Islet precursor cell (in vitro differentiated cells): ENCODE measurements around the gene SPSB2.
"Not testable (repeated sequence)": the region's sequence is repeated elsewhere in the genome, so short reads cannot be mapped to it uniquely, and the experiment has no call there.

ENCODE experiments used
- DNase-seq: peaks from one replicate; pipeline ENCODE4 v3.0.0-alpha.2; 2018

Gene SPSB2

DNA sequence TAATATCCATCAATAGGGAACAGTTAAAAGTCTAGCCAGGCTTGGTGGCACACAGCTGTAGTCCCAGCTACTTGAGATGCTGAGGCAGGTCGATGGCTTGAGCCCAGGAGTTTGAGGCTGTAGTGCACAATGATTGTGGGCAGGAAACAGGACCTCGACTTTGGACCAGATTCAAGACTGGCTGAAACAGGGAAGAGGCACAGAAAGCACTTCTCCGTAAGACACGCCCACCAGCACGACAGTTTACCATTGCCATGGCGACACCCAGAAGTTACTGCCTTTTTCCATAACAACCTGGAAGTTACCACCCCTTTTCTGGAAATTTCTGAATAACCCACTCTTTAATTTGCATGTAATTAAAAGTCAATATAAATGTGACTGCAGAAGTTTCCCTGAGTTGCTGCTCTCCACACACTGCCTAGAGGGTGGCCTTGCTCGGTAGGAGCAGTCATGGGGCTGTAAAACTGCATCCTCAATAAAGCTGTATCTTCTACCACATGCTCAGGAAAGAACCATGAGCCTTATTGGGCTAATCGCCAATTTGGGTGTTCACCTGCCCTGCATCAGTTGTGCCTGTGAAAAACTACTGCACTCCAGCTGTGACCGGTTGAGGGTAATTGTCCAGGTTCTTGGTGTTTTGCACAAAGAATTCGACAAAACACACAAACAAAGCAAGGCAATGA is 26.9 kb upstream of the SPSB2 start:
- DNase-seq = no peak

DNA sequence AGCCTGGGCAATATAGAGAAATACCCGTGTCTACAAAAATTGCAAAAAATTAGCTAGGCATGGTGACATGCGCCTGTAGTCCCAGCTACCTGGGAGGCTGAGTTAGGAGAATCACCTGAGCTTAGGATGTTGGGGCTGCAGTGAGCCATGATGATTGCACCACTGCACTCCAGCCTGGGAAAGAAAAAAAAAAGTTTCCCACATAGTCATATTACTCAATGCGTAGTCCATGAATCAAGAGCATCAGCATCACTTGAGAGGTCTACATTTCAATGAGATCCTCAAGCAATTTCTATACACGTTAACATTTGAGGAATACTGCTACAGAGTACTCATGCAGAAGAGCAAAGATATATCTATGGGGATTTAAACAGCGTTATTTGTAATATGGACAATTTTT is 26.3 kb upstream of the SPSB2 start:
- no peak for DNase-seq

DNA sequence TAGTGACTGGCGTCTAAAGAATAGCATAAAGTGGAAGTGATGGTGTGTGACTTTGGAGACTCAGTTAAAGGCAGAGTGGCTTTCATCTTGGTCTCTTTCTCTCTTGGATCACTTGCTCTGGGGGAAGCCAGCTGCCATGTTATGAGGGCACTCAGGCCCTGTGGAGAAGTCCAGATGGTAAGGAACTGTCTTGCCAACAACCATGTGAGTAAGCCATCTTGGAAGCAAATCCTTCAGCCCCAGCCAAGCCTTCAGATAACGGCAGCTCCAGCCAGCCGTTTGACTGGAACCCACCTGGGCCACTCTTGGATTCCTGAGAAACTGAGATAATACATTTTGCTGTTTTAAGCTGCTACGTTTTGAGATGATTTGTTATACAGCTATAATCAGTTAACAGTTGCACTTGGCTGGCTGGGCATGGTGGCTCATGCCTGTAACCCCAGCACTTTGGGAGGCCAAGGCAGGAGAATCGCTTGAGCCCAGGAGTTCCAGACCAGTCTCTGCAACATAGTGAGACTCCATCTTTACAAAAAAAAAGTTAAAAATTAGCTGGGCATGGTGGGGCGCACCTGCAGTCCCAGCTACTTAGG is 23.8 kb upstream of the SPSB2 start:
- no peak for DNase-seq

DNA sequence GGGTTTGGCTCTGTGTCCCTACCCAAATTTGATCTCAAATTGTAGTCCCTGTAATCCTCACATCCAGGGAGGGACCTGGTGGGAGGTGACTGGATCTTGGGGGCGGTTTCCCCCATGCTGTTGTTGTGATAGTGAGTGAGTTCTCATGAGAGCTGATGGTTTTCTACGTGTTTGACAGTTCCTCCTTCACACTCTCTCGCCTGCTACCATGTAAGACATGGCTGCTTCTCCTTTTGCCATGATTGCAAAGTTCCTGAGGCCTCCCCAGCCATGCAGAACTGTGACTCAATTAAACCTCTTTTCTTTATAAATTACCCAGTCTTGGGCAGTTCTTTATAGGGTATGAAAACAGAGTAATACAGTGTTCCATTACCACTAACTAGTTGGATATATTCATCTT is 21.2 kb upstream of the SPSB2 start:
- DNase-seq = no peak

DNA sequence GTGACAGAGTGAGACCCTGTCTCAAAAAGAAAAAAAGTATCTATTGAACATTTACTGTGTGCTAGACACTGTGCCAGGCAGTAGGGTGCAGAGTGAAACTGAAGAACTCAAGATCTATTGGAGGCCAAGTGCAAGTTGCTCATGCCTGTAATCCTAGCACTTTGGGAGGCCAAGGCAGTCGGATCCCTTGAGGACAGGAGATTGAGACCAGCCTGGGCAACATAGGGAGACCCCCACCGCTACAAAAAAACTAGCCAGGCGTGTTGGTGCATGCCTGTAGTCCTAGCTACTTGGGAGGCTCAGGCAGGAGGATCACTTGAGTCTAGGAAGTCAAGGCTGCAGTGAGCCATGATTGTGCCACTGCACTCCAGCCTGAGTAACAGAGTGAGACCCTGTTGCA is 19.6 kb upstream of the SPSB2 start:
- DNase-seq = not testable (repeated sequence)

DNA sequence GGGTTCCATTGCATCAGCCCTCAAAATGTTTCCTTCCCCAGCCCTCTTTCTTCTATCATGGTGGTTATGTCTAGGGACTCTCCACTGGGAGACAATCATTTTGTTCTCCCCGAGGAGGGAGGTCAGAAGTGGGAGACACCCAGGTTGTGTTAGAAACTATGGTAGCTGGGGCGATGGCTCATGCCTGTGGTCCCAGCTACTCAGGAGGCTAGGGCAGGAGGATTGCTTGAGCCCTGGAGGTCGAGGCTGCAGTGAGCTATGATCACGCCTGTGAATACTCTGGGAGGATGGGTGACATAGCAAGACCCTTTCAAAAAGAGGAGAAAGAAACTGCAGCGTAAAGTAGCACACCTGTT is 18.5 kb upstream of the SPSB2 start:
- DNase-seq = no peak

DNA sequence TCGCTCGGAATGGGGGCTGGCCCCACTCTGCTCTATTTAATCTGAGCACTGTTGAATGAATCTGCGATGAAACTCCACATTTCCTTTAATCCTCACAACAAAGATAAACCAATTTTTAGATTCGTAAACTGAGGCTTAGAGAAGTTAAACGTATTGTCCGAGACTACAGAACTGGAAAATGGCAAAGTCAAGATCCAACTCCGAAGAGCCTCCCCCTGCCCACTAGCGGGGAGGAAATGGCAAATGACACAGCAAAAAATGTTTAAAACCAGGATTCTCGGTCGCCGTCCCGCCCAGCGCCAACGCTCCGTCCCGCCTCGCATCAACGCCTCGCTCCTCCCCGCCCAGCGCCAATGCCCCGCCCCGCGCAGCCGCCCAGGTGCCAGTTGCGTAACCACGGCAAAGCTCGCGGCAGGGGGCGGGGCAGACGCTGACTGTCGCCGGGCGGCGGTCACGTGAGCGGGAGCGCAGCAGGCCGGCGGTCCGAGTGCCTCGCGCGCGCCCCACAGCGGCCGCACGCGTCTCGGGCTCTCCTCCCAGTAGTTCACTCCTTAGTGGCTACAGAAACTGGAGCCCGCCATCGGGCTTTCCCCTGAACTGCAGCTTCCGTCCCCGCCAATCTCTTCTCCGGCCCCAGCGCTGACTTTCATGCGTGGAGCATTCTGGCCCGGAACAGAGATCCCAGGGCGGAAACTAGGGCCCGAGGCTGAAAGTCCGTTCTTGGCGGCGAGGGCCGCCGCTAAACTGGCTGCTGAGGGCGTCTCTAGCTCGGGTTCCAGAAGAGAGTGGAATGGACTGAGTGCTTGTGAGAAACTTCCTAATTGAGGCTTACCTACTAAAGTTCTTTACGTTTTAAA is 17.9 kb upstream of the SPSB2 start:
- DNase-seq = peak; percentile 99

DNA sequence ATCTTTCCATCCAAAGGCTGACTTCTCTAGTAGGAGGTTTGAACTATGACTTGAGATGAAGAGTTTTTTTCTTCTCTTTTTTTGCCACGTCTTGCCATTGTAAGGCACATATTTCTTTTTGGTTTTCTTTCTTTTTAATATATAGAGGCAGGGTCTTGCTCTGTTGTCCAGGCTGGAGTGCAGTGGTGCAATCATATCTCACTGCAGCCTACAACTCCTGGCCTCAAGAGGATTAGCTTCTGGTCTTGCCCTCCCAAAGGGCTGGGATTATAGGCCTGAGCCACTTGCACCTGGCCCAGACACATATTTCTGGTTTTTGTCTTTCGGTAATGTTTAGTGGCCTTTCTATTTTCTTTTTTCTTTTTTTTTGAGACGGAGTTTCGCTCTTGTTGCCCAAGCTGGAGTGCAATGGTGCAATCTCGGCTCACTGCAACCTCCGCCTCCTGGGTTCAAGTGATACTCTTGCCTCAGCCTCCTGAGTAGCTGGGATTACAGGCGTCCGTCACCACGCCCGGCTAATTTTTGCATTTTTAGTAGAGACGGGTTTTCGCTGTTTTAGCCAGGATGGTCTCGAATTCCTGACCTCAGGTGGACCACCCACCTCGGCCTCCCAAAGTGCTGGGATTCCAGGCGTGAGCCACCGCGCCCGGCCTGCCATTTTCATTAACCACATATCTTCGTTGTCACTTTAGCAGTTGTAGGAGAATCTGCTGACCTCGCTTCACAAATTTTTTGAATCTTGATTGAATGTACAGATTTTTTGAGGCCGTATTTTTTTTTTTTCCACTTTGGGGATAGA is 16.9 kb upstream of the SPSB2 start:
- DNase-seq = not testable (repeated sequence)

DNA sequence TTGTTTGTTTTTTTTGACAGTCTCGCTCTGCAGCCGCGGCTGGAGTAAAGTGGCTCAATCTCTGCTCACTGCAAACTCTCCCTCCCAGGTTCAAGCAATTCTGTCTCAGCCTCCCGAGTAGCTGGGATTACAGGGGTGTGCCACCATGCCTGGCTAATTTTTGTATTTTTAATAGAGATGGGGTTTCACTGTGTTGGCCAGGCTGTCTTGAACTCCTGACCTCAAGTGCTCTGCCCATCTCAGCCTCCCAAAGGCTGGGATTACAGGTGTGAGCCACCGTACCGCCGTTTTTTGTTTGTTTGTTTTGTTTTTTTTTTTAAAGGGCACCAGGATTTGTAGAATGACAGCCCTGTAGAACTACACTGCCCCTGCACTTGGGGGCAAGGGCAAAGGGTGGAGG is 15.7 kb upstream of the SPSB2 start:
- DNase-seq = not testable (repeated sequence)

DNA sequence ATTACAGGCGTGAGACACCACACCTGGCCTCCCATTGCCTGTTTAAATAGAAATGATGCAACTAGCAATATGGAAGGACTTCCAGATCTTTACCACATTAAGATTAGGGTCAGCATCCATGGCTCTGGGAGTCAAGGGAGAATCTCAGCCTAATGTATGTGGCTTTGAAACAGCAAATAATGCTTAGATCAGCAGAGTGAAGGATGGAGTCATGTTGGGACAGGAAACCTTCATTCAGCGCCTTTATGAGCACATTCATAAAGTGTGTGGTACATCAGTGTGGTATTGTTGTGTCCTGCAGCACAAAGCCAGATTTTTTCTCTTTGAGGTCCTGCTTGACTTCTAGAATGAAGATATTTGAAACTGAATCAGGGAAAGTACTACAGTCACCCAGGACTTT is 15.3 kb upstream of the SPSB2 start:
- no peak for DNase-seq

DNA sequence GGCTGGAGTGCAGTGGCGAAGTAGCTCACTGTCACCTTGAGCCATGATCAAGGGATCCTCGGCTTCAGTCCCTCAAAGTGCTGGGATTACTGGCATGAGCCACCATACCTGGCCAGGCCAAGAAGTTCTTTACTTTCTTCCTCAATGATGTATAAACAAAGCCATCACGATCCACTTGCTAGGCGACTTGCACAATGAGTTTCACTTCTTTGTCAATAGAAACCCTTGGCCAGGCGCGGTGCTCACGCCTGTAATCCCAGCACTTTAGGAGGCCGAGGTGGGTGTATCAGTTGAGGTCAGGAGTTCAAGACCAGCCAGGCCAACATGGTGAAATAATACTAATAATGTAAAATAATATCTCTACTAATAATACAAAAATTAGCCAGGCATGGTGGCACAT is 14.4 kb upstream of the SPSB2 start:
- DNase-seq = no peak

DNA sequence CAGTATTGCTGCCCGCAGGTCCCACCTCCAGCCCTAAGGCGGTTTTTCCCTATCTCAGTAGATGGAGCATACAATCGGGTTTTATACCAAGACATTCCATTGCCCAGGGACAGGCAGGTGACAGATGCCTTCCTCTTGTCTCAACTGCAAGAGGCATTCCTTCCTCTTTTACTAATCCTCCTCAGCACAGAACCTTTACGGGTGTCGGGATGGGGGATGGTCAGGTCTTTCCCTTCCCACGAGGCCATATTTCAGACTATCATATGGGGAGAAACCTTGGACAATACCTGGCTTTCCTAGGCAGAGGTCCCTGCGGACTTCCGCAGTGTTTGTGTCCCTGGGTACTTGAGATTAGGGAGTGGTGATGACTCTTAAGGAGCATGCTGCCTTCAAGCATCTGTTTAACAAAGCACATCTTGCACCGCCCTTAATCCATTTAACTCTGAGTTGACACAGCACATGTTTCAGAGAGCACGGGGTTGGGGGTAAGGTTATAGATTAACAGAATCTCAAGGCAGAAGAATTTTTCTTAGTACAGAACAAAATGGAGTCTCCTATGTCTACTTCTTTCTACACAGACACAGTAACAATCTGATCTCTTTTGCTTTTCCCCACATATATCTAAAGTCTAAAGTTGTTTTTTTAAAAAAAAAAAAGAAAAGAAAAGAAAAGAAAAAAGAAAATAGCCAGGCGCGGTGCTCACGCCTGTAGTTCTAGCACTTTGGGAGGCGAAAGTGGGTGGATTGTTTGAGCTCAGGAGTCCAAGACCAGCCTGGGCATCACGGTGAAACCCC is 13.3 kb upstream of the SPSB2 start:
- DNase-seq = not testable (repeated sequence)

DNA sequence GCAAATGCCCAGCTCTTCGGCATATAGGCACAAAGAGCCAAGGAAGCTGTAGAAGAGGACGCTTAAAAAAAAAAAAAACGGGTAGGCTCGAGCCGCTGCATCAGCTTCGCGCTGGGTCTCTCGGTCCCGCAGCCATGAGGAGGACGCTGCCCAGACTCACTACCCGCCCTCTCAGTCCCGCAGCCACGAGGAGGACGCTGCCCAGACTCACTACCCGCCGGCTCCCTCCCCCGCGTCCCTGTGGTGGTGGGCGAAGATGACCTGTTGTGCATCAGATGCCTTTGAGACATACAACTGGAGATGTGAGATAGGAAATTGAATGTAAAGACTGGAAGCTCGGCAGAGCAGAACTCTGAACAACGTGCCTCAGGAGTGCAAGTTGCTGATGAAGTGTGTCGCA is 11.4 kb upstream of the SPSB2 start:
- peak; percentile 75 for DNase-seq

DNA sequence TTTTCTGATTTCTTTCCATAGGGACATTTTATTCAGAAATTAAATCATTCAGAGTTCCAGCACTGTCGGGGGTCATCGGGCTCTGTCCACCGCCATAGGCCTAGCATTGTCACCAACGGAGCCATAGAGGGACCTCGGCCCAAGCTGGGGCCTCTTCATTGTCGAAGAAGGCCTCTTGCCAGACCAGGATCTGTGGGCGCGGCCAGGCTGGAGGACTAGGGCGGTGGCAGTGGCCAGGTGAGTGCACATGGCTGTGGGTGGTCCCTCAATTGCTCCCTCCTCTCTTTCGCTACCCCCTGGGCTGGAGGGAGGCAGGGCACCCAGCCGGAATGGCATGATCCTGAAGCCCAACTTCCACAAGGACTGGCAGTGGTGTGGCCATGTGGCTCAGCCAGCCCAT is 10.6 kb upstream of the SPSB2 start:
- DNase-seq = no peak

DNA sequence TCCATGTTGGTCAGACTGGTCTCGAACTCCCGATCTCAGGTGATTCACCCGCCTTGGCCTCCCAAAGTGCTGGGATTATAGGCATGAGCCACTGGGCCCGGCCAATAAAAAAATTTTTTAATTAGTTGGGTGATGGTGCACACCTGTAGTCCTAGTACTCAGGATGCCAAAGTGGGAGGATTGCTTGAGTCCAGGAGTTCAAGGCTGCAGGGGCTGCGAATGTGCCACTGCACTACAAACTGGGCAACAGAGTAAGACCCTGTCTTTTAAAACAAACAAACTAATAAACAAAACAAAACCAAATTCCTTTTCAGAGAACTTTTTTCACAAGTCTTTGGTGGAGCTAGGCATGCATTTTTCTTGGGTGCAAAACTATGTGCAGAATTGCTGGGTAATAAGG is 10.1 kb upstream of the SPSB2 start:
- DNase-seq = no peak

DNA sequence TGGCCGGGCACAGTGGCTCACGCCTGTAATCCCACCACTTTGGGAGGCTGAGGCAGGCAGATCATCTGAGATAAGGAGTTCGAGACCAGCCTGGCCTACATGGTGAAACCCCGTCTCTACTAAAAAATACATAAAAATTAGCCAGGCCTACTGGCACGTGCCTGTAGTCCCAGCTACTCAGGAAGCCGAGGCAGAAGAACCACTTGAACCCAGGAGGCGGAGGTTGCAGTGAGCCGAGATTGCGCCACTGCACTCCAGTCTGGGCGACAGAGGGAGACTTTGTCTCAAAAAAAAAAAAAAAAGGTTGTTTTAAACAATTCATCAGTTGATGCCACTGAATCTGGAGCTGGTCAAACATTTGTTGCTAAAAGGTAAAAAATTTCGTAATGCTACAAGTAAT is 6.7 kb upstream of the SPSB2 start:
- DNase-seq = not testable (repeated sequence)

DNA sequence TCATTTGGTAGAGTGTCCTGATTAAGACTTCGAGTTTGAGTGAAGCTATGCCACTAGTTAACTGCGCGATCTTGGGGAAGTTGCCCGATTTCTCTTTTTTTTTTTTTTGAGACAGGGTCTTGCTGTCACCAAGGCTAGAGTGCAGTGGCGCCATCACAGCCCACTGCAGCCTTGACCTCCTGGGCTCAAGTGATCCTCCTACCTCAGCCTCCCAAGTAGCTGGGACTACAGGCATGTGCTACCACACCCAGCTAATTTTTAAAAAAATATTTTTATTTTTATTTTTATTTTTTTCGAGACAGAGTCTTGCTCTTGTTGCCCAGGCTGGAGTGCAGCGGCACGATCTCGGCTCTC is 889 bp upstream of the SPSB2 start:
- DNase-seq = not testable (repeated sequence)

DNA sequence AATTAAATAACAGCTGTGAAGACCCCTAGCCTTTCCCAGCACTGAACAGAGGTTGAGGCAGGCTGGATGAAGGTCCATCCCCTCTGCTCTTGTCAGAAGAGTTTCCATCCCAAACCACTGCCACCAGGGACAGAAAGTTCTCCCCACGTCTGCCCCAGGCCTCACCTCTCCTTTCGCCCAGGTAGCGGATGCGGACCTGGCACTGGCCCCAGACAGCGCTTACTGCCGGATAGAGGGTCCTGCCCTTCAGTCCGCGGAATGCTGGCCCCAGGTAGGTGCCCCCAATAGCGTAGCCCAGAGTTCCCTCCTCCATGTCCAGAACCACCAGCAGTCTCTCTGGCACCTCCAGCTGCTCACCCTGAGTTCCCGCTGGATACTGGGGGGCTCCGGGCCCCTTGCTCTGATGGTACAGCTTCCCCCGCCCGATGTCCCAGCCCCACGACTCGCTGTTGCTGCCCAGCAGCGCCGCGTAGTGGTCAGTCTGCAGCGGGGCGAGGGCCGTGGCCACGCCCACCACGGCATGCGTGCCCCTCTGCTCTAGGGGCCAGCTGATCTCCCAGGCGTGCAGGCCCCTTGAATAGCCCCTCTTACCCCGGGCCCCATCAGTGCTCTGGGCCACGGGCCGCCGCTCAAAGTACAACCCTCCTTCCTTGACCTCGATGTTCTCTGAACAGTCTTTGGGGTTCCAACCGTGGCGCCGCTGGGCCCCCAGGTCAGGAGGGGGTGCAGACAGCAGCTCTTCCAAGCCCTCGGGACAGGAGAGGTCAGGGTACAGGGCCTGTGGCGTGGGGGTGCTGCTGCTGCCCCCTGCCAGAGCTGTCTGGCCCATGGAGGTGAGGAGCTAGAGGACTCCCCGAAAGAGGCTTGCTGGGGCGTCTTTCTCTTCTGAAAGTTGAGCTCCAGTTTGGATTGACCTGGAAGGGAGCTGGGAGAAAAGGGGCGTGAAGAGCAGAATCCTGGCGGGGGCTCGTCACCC is 742 bp downstream of the SPSB2 start:
- peak; percentile 96 for DNase-seq

DNA sequence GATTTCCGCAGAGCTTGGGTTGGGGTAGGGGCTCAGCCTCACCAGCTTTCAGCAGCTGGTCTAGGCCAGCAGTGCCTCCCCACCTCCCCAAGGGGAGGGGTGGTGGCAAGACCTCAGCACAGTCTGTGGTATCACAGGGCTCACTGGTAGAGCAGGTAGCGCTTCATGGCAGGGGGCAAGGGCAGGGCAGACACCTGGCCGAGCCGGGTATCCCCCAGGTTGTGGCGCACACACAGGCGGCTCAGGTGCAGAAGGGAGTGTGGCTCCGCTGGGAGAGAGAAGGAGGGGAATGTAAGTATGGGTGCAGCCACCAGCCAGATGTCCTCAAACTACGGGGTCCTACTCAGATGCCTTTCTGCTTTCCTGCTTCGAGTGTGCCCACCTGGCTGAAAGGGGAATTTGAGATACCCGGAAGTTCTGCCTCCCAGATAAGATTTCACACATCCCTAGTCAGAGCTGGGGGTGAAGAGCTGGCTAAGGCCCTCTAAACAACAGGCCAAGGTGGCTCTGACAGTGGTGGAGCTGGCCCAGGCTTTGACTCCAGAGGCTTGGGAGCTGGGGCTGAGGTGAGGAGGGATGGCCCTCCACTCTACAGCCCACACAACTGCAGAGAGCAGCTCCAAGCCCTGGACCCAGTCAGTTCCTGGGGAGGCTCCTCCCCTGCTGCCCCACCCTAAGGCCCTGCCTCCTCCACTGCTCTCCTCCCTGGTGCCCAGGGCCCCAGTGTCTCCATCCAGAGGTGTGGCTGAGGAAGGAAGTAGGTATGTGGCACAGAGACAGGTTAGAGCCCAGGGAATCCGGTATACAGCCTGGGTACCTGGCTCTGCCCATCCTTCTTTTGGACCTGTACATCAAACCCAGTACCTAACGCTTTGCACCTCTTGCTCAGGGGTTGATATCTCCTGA is 1.8 kb downstream of the SPSB2 start:
- DNase-seq = peak; percentile 74

DNA sequence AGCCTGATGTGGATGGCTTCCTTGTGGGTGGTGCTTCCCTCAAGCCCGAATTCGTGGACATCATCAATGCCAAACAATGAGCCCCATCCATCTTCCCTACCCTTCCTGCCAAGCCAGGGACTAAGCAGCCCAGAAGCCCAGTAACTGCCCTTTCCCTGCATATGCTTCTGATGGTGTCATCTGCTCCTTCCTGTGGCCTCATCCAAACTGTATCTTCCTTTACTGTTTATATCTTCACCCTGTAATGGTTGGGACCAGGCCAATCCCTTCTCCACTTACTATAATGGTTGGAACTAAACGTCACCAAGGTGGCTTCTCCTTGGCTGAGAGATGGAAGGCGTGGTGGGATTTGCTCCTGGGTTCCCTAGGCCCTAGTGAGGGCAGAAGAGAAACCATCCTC is 2.8 kb downstream of the SPSB2 start:
- DNase-seq = not testable (repeated sequence)
